ENCODE measurements around the gene CD300LD.

DNA sequence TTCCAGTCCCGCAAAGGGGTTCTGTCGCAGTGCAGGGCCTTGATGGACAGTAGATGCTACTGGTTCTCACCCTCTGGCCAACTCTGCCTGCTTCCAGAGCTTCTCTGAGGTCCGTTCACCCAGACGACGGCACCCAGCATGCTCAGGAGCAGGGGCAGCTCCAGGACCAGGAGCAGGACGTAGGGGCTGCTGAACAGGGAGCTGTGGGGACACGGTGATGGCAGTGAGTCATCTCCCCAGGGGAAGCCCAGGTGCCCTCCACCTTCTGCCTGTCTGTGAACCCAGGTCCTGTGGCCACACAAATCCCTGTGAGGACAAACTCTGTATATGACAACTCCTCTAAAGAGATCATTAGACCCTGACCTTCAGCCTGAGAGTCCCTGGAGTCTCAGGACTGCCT is 42.7 kb downstream of the CD300LD start:
- TF ChIP-seq CTCF (conservative IDR thresholded peaks at IDR 0.05 in 1 of 2, IDR thresholded peaks at IDR 0.05 in 1 of 2; ENCODE audit: low read depth in 1 of 2, low read length in 2 of 2) (no peak), EZH2 (IDR thresholded peaks at IDR 0.05; ENCODE audit: low read length, missing control alignments) (no peak)
